ENCODE data around the gene PUS10.
"Not testable (repeated sequence)": the region's sequence is repeated elsewhere in the genome, so short reads cannot be mapped to it uniquely, and the experiment has no call there.

The PUS10 gene

DNA sequence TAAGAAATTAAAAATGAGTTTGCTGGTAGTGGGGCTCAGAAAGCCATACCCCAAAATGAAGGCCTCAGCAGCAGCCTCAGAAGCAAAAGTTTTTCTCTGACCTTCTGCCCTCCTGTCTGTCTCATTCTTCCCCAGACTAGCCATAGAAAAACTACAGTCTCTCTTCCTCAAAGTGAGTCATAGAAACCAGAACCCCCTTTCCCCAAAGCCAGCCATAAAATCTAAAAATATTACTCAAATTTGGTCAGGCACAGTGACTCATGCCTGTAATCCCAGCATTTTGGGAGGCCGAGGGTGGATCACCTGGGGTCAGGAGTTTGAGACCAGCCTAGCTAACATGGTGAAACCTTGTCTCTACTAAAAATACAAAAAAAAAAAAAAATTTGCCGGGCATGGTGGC lies 5.8 kb downstream of the PUS10 start:
- DNase-seq (ENCODE audit: low spot score): peak; percentile 70

- DNase-seq (ENCODE audit: low spot score): no peak
Measured at GRCh38 chr2:61011678-61012077, 6.4 kb downstream of the PUS10 start.

- no peak for DNase-seq (ENCODE audit: low spot score)
Measured at GRCh38 chr2:61009355-61009754, 8.7 kb downstream of the PUS10 start.

GRCh38 chr2:61006486-61007105 lies 11.5 kb downstream of the PUS10 start:
- DNase-seq (ENCODE audit: low spot score): peak; percentile 8

DNA sequence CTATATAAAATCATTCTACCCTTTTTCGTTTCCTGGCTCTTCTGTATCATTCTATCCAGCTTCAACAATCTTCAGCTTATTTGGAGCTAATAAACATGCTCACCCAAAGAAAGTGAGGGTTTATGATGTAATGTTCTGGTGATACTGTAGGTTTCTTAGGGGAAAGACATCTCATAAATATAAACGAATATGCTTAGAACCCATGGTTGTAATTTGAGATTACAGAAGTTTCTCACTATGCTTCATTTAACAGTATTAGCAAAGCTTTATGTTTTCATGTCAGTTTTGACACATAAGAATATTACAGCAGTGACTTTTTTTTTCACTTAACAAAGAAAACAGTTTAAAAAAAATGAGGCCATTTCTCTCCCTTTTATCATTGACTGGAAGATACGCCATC lies 12.3 kb downstream of the PUS10 start:
- DNase-seq (ENCODE audit: low spot score): no peak

GRCh38 chr2:60998628-60999545 lies 19.2 kb downstream of the PUS10 start:
- DNase-seq (ENCODE audit: low spot score): peak; percentile 51

GRCh38 chr2:60994131-60994530 lies 23.9 kb downstream of the PUS10 start:
- no peak for DNase-seq (ENCODE audit: low spot score)

GRCh38 chr2:60992985-60993392 lies 25.1 kb downstream of the PUS10 start:
- no peak for DNase-seq (ENCODE audit: low spot score)

- DNase-seq (ENCODE audit: low spot score): no peak
Measured at GRCh38 chr2:60991644-60992043, 26.4 kb downstream of the PUS10 start.

DNA sequence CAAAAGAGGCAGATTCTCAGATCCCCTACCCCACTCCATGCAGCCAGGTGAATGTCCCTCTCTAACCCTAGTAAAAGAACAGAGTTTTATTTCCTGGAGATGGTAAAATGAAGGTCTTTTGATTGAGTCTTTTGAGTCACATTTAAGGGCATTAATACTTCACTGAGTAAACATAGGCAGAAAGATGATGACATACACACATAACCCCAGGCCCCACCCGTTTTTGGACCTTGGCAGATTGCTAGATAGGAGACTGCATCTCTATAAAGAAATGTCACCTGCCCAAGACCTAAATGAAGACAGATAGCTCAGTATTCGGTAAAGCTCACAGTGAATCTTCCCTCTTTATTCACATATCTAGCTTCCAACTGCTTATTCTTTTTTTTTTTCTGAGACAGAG lies 28.8 kb downstream of the PUS10 start:
- DNase-seq (ENCODE audit: low spot score): no peak

DNA sequence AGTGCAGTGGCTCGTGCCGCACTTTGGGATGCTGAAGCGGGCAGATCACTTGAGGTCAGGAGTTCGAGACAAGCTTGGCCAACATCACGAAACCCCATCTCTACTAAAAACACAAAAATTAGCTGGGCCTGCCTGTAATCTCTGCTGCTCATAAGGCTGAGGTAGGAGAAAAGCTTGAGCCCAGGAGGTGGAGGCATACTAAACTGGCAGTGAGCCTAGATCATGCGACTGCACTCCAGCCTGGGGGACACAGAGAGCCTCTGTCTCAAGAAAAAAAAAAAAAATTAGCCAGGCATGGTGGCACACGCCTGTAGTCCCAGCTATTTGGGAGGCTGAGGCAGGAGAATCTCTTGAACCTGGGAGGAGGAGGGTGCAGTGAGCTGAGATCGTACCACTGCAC lies 30.4 kb downstream of the PUS10 start:
- DNase-seq (ENCODE audit: low spot score): not testable (repeated sequence)

DNA sequence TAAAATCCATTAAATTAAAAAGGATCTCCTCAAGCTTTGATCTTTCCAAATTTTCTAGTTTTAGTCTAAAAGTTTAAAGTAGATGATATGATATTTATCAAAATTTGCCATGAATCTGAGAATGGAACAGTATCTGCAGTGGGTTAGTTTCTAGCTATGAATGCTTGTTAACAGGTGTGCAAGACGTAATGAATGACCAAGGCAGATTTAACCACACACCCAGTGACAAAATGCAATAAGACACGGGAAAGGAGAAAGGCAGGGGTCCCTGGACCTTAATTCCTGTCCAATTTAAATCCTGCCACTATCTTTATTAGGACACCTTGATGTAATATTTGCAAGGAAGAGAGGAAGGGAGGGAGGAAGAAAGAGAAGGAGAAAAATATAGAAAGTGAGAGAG lies 31.0 kb downstream of the PUS10 start:
- no peak for DNase-seq (ENCODE audit: low spot score)

- DNase-seq (ENCODE audit: low spot score): no peak
Measured at GRCh38 chr2:60984720-60985119, 33.3 kb downstream of the PUS10 start.

DNA sequence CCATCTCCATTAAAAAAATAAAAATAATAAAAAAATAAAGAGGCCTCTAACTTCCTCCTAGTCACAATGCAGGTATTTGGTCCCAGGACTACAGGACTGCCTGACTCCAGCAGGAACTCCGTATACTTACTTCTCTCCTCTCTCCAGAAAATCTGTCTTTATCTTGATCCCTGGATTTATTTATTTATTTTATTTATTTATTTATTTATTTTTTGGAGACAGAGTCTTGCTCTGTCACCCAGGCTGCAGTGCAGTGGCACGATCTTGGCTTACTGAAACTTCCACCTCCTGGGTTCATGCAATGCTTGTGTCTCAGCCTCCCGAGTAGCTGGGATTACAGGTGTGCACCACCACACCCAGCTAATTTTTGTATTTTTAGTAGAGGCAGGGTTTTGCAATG lies 36.0 kb downstream of the PUS10 start:
- DNase-seq (ENCODE audit: low spot score): not testable (repeated sequence)

DNA sequence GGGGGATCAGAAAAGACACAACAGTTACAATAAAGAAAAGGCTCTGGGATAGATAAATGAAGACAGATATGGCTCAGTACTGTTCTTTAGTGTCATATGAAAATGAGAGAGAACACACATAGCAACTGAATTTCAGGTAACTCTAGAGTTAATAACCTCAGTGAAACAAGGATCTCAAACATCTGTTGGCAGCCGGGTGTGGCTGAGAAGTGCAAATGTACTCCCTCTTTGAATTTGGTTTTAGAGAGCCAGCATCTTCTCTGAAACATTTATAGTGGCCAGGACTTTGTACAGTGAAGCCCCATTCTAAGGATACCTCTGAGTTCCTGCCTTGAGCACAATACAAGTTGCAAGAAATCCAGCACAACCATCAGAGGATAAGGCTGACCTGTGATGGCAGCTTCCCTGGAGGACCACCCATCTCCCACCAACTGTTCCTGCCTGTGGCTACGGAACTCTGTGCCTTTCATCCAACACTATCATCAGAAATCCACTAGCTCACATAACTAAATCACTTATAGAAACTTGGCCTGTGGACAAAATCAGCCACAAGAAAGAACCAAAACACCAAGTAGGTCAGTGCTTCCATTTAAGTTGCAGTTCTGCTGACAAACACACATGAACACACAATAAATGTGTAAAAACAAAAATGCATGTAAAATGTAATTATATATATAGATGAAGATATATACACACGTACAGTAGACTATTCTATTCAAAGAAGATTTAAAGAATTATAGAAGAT lies 37.8 kb downstream of the PUS10 start:
- no peak for DNase-seq (ENCODE audit: low spot score)

- DNase-seq (ENCODE audit: low spot score): no peak
Measured at GRCh38 chr2:60979231-60979630, 38.8 kb downstream of the PUS10 start.

GRCh38 chr2:60977562-60977895 lies 40.5 kb downstream of the PUS10 start:
- DNase-seq (ENCODE audit: low spot score): no peak

GRCh38 chr2:60976875-60977561 lies 41.0 kb downstream of the PUS10 start:
- no peak for DNase-seq (ENCODE audit: low spot score)

GRCh38 chr2:60976256-60976850 lies 41.7 kb downstream of the PUS10 start:
- peak; percentile 6 for DNase-seq (ENCODE audit: low spot score)

GRCh38 chr2:60974652-60975051 lies 43.4 kb downstream of the PUS10 start:
- DNase-seq (ENCODE audit: low spot score): no peak

DNA sequence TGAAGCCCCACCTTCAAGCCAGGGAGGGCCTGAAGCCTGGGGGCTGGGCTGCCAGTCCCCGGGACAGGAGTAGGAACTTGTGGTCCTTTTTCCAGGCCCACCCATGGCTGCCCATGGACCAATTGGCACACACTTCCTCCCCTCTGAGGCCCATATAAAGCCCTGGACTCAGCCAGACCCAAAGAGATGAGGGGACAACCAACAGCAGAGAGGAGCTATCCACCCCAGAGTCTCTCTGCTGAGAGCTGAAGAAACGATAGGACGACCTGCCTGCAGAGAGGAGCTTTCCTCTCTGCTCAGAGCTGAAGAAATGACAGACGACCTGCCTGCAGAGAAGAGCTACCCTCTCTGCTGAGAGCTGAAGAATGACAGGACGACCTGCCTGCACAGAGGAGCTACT lies 44.4 kb downstream of the PUS10 start:
- no peak for DNase-seq (ENCODE audit: low spot score)

Data from kidney tubule cell (primary cell).